NCI-H146 treated with DMSO at 0.1 percent for 48 hours (cell line): Measurements from ENCODE around the gene LSM3.

Experiments used
- DNase-seq: peaks from one replicate; lab custom pipeline; 2025; ENCODE audit not compliant: unreplicated experiment; lab: John Stamatoyannopoulos, UW

The LSM3 gene

GRCh38 chr3:14156843-14157561 lies 21.6 kb upstream of the LSM3 start:
- DNase-seq, result no peak

- DNase-seq, result no peak
Observed at GRCh38 chr3:14157951-14158350, 20.7 kb upstream of the LSM3 start.

GRCh38 chr3:14158370-14158769 lies 20.2 kb upstream of the LSM3 start:
- no peak for DNase-seq

GRCh38 chr3:14159426-14159825 lies 19.2 kb upstream of the LSM3 start:
- no peak for DNase-seq

- DNase-seq, result no peak
Observed at GRCh38 chr3:14161282-14161681, 17.3 kb upstream of the LSM3 start.

GRCh38 chr3:14162178-14162577 lies 16.4 kb upstream of the LSM3 start:
- no peak for DNase-seq

- DNase-seq, result no peak
Observed at GRCh38 chr3:14166877-14167603, 11.6 kb upstream of the LSM3 start.

- DNase-seq, result no peak
Observed at GRCh38 chr3:14169435-14169834, 9.2 kb upstream of the LSM3 start.

GRCh38 chr3:14169871-14170270 lies 8.7 kb upstream of the LSM3 start:
- no peak for DNase-seq

GRCh38 chr3:14170531-14171159 lies 8.0 kb upstream of the LSM3 start:
- no peak for DNase-seq

GRCh38 chr3:14172496-14172895 lies 6.1 kb upstream of the LSM3 start:
- no peak for DNase-seq

- DNase-seq, result no peak
Observed at GRCh38 chr3:14174483-14174882, 4.1 kb upstream of the LSM3 start.

GRCh38 chr3:14175383-14176037 lies 3.1 kb upstream of the LSM3 start:
- no peak for DNase-seq

GRCh38 chr3:14177580-14178246 lies 904 bp upstream of the LSM3 start:
- no peak for DNase-seq

- DNase-seq, result no peak
Observed at GRCh38 chr3:14179114-14179465, 473 bp downstream of the LSM3 start.

- DNase-seq, result no peak
Observed at GRCh38 chr3:14179795-14180194, 1.2 kb downstream of the LSM3 start.

GRCh38 chr3:14181253-14181652 lies 2.6 kb downstream of the LSM3 start:
- no peak for DNase-seq

- no peak for DNase-seq
Observed at GRCh38 chr3:14183015-14183577, 4.5 kb downstream of the LSM3 start.

GRCh38 chr3:14186854-14187458 lies 8.3 kb downstream of the LSM3 start:
- no peak for DNase-seq

- DNase-seq, result no peak
Observed at GRCh38 chr3:14188041-14188754, 9.6 kb downstream of the LSM3 start.
